Skin of body (tissue), 2 donors: ENCODE measurements around the gene GMPR. TPM values are rescaled to one million over a fixed set of nuclear protein-coding genes. Genes with fewer than 3 reads are reported as not detected.
"Not testable (repeated sequence)": the region's sequence is repeated elsewhere in the genome, so short reads cannot be mapped to it uniquely, and the experiment has no call there.

Experiments
- DNase-seq: peaks from one replicate; lab custom pipeline; 2025; lab: John Stamatoyannopoulos, UW
- total RNA-seq: library from RNA; depleted of rRNA; stranded (reverse); fragments of >200 nt; gene quantifications from one replicate; pipeline ENCODE4 v1.2.3, GENCODE V29; 2014

GMPR gene
- total RNA-seq, 1 donor from 2014 or later: 12.8 TPM

- DNase-seq: peak; percentile 59
Measured at GRCh38 chr6:16244869-16245451, 6.6 kb downstream of the GMPR start.

- no peak for DNase-seq
Measured at GRCh38 chr6:16248271-16248853, 10.0 kb downstream of the GMPR start.

GRCh38 chr6:16249971-16250370, 11.6 kb downstream of the GMPR start:
- no peak for DNase-seq

- no peak for DNase-seq
Measured at GRCh38 chr6:16251706-16252105, 13.3 kb downstream of the GMPR start.

GRCh38 chr6:16252686-16253299, 14.4 kb downstream of the GMPR start:
- DNase-seq: no peak

GRCh38 chr6:16253399-16254144, 15.2 kb downstream of the GMPR start:
- no peak for DNase-seq

GRCh38 chr6:16254535-16254934, 16.1 kb downstream of the GMPR start:
- DNase-seq: no peak

- no peak for DNase-seq
Measured at GRCh38 chr6:16256781-16257180, 18.4 kb downstream of the GMPR start.

- DNase-seq: no peak
Measured at GRCh38 chr6:16257999-16258708, 19.8 kb downstream of the GMPR start.

GRCh38 chr6:16258709-16259075, 20.3 kb downstream of the GMPR start:
- DNase-seq: no peak

- DNase-seq: not testable (repeated sequence)
Measured at GRCh38 chr6:16259604-16260003, 21.2 kb downstream of the GMPR start.

- DNase-seq: not testable (repeated sequence)
Measured at GRCh38 chr6:16260602-16261001, 22.2 kb downstream of the GMPR start.

- not testable (repeated sequence) for DNase-seq
Measured at GRCh38 chr6:16262773-16263172, 24.4 kb downstream of the GMPR start.

- DNase-seq: not testable (repeated sequence)
Measured at GRCh38 chr6:16263464-16264099, 25.2 kb downstream of the GMPR start.

- DNase-seq: no peak
Measured at GRCh38 chr6:16264785-16265184, 26.4 kb downstream of the GMPR start.

- no peak for DNase-seq
Measured at GRCh38 chr6:16265351-16266341, 27.3 kb downstream of the GMPR start.

- DNase-seq: no peak
Measured at GRCh38 chr6:16267428-16268263, 29.3 kb downstream of the GMPR start.

- DNase-seq: not testable (repeated sequence)
Measured at GRCh38 chr6:16269442-16270070, 31.2 kb downstream of the GMPR start.
